Endothelial cell of umbilical vein (primary cell): ENCODE data around the gene VPS13A. TPM values are rescaled to one million over a fixed set of nuclear protein-coding genes. Genes with fewer than 3 reads are reported as not detected.

Experiments used
- BruUV-seq: library from RNA; stranded (reverse); fragments of 400-500 nt; replicated peaks from 2 replicates; lab custom pipeline; 2021; lab: Mats Ljungman, UMichigan
- CTCF ChIA-PET: fragments of 300-600, 350-600 bp; sonication (Branson Sonifier 250); formaldehyde crosslinking; loops from one replicate; lab custom pipeline; 2021; ENCODE audit warnings: antibody characterized with exemption, inconsistent platforms; lab: Charles Lee
- POLR2A ChIA-PET: fragments of 300-600, 350-600 bp; sonication (Branson Sonifier 250); formaldehyde crosslinking; loops from one replicate; lab custom pipeline; 2021; ENCODE audit warnings: antibody characterized with exemption, inconsistent platforms; lab: Charles Lee
- DNase-seq: peaks from one replicate; pipeline ENCODE4 v3.0.0-alpha.2; 2011; ENCODE audit warnings: low read depth, low spot score
- FAIRE-seq: peaks from 2 replicates; lab custom pipeline; 2011; peaks lifted over from hg19 to GRCh38; lab: Jason Lieb, UNC
- H2AFZ ChIP-seq: 2 replicates; pipeline ENCODE4 v1.6.0; 2012; ENCODE audit warnings: low read depth, low read length, control low read depth, inconsistent platforms
- H3K27ac ChIP-seq: 2 replicates; pipeline ENCODE4 v1.5.1; 2011; ENCODE audit warnings: low read depth, mild to moderate bottlenecking, control low read depth, low read length, moderate library complexity; ENCODE audit not compliant: insufficient read depth
- H3K27me3 ChIP-seq, 2 experiments: 2 replicates each; pipeline versions ENCODE4 v1.6.0 to v1.6.1; 2011; ENCODE audit warnings: low read length in 2 of 2, mixed read lengths in 1 of 2; ENCODE audit not compliant: control insufficient read depth in 2 of 2, insufficient read depth in 2 of 2
- H3K36me3 ChIP-seq, 2 experiments: 2 replicates in 1 of 2; 3 replicates in 1 of 2; pipeline ENCODE4 v1.5.1; 2011; ENCODE audit warnings: low read length in 2 of 2, mild to moderate bottlenecking in 1 of 2, moderate library complexity in 1 of 2; ENCODE audit not compliant: control insufficient read depth in 2 of 2, insufficient read depth in 2 of 2; ENCODE audit errors: extremely low read depth in 1 of 2
- H3K4me1 ChIP-seq: 3 replicates; pipeline ENCODE4 v1.5.1; 2011; ENCODE audit warnings: mild to moderate bottlenecking, low read length; ENCODE audit not compliant: control insufficient read depth, insufficient read depth; ENCODE audit errors: extremely low read depth
- H3K4me2 ChIP-seq: 2 replicates; pipeline ENCODE4 v1.6.1; 2011; ENCODE audit warnings: low read length, control low read depth, mixed read lengths; ENCODE audit not compliant: insufficient read depth
- H3K4me3 ChIP-seq, 3 experiments: fragments of 200-600 bp in 1 of 3; sonication (generic), shearing (Covaris generic) in 1 of 3; replicated peaks in 1 of 3; 2 replicates each; pipeline ENCODE4 v1.5.1; 2011 to 2016; ENCODE audit warnings: control low read depth in 3 of 3, low read length in 3 of 3, mild to moderate bottlenecking in 2 of 3, inconsistent platforms in 1 of 3, low read depth in 1 of 3, moderate library complexity in 1 of 3; ENCODE audit not compliant: insufficient read depth in 1 of 3
- H3K79me2 ChIP-seq: 2 replicates; pipeline ENCODE4 v1.6.0; 2012; ENCODE audit warnings: low read length, inconsistent platforms; ENCODE audit not compliant: control insufficient read depth, insufficient read depth
- H3K9ac ChIP-seq: replicated peaks from 2 replicates; pipeline ENCODE3; 2011; ENCODE audit warnings: low read length, control low read depth; ENCODE audit not compliant: insufficient read depth; ENCODE audit errors: extremely low read depth
- H3K9me1 ChIP-seq: replicated peaks from 3 replicates; pipeline ENCODE4 v1.6.0; 2011; ENCODE audit warnings: mild to moderate bottlenecking, low read length; ENCODE audit not compliant: control insufficient read depth, insufficient read depth; ENCODE audit errors: extremely low read depth
- H3K9me3 ChIP-seq: replicated peaks from 2 replicates; pipeline ENCODE4 v1.5.1; 2012; ENCODE audit warnings: low read length, inconsistent platforms; ENCODE audit not compliant: control insufficient read depth, insufficient read depth
- H4K20me1 ChIP-seq: replicated peaks from 2 replicates; pipeline ENCODE3; 2011; ENCODE audit warnings: mild to moderate bottlenecking, low read length; ENCODE audit not compliant: control insufficient read depth, insufficient read depth; ENCODE audit errors: extremely low read depth
- CTCF ChIP-seq, 2 donors: IDR thresholded peaks; 1 replicate in 1 of 2; 2 replicates in 1 of 2; pipeline ENCODE4 v1.5.1; 2011; ENCODE audit warnings: low read length in 2 of 2, mild to moderate bottlenecking in 2 of 2, moderate library complexity in 2 of 2, control low read depth in 1 of 2, inconsistent platforms in 1 of 2, low read depth in 1 of 2; ENCODE audit not compliant: insufficient read depth in 1 of 2; ENCODE audit errors: extremely low read depth in 1 of 2
- GATA2 ChIP-seq: IDR thresholded peaks from 2 replicates; pipeline ENCODE4 v1.7.0; 2011; ENCODE audit warnings: low read depth, mild to moderate bottlenecking, moderate library complexity, mixed read lengths, low read length; ENCODE audit not compliant: insufficient read length, insufficient read depth
- JUN ChIP-seq: IDR thresholded peaks from 2 replicates; pipeline ENCODE4 v1.6.1; 2011; ENCODE audit warnings: borderline replicate concordance, low read depth; ENCODE audit not compliant: insufficient read length, insufficient read depth
- MYC ChIP-seq: IDR thresholded peaks from one replicate; pipeline ENCODE4 v1.6.1; 2011; ENCODE audit warnings: mild to moderate bottlenecking, low read depth, low read length
- POLR2AphosphoS5 ChIP-seq: IDR thresholded peaks from 2 replicates; pipeline ENCODE4 v1.6.1; 2012; ENCODE audit warnings: low read depth, mild to moderate bottlenecking, control low read depth, low read length, moderate library complexity; ENCODE audit not compliant: insufficient read depth
- dilution Hi-C: fragments of 300-500 bp; cut with MboI; formaldehyde crosslinking; loops from one replicate; pipeline ENCODE4 v1.15.0; 2019; ENCODE audit warnings: low sequenced_read_pairs; ENCODE audit not compliant: extremely low pct_ligation_motif_present
- intact Hi-C: fragments of 100-400 bp; cut with micrococcal nuclease; formaldehyde crosslinking; loops from one replicate; pipeline ENCODE4 v1.10.0; 2022
- polyA plus RNA-seq, 4 experiments: library from polyadenylated mRNA; depleted of rRNA in 3 of 4; stranded (reverse) in 3 of 4; unstranded in 1 of 4; fragments of >200 nt; gene quantifications; 2 replicates each; pipeline versions ENCODE4 v1.2.1 to v1.2.3, GENCODE V29; 2011 to 2012; ENCODE audit warnings: missing spikeins in 1 of 4
- total RNA-seq: library from RNA; stranded (reverse); gene quantifications from 2 replicates; pipeline ENCODE4 v1.2.3, GENCODE V29; 2021

Gene VPS13A
- total and polyA plus RNA-seq, 2 donors (not counting 3 experiments of a cell fraction or from before 2014, with no cell fraction given), result 4.7 to 33.3 TPM

GRCh38 chr9:77215874-77216273 lies 38.5 kb downstream of the VPS13A start:
- CTCF ChIA-PET, result interaction anchor here (0.8 to 3.7 kb wide), 8 partner anchors 11 to 130 kb away, joined by 3 to 32 read pairs (median 4); no protein-coding TSS in a partner anchor

More at GRCh38 chr9:77215874-77216273, 38.5 kb downstream of the VPS13A start:
- no TSS peak for BruUV-seq
- peak; percentile 16 for DNase-seq
- H3K79me2 ChIP-seq, result no peaks in the 10 kb centered on the region
- no peak overlapping the region for H3K4me2 ChIP-seq
- no peaks in the 10 kb centered on the region for H3K9me1 ChIP-seq
- no peaks in the 10 kb centered on the region for H3K4me1 ChIP-seq
- H3K9me3 ChIP-seq, result no peaks in the 10 kb centered on the region
- H3K27me3 ChIP-seq, result no peaks in the 10 kb centered on the region
- H3K9ac ChIP-seq, result no peak overlapping the region
- no peaks in the 10 kb centered on the region for H3K36me3 ChIP-seq
- dilution Hi-C loops, result no loop called here
- TF ChIP-seq POLR2AphosphoS5, result no peak
- TF ChIP-seq MYC, result no peak
- no peak for TF ChIP-seq JUN
- TF ChIP-seq GATA2, result no peak
- peak in 1 of 2 donors; percentile 13 for TF ChIP-seq CTCF (IDR thresholded peaks at IDR 0.05; ENCODE audit: extremely low read depth in 1 of 2, insufficient read depth in 1 of 2, low read depth in 1 of 2, low read length in 2 of 2)
- no peak overlapping the region for H3K27ac ChIP-seq
- intact Hi-C loops, result no loop called here
- no peak for FAIRE-seq
- POLR2A ChIA-PET, result no interaction called here
- H2AFZ ChIP-seq, result no peak overlapping the region
- no peaks in the 10 kb centered on the region for H4K20me1 ChIP-seq
- no peak overlapping the region for H3K4me3 ChIP-seq
